Liver (tissue), 9 donors: ENCODE data around the gene ZNF563. TPM values are rescaled to one million over a fixed set of nuclear protein-coding genes. Genes with fewer than 3 reads are reported as not detected.

Source experiments
- DNase-seq: peaks from one replicate; pipeline ENCODE4 v3.0.0-alpha.2; 2017; ENCODE audit warnings: low spot score
- H3K27ac ChIP-seq, 2 donors: one replicate each; pipeline ENCODE4 v1.7.0; 2013; ENCODE audit warnings: inconsistent platforms in 2 of 2, low read length in 2 of 2, control low read depth in 1 of 2, low read depth in 1 of 2, mild to moderate bottlenecking in 1 of 2
- H3K27me3 ChIP-seq, 4 donors: one replicate each; pipeline versions ENCODE4 v1.6.1 to v1.7.0; 2013; ENCODE audit warnings: low read length in 3 of 4, inconsistent platforms in 1 of 4, mild to moderate bottlenecking in 1 of 4, moderate library complexity in 1 of 4; ENCODE audit not compliant: control insufficient read depth in 4 of 4, insufficient read depth in 4 of 4
- H3K36me3 ChIP-seq, 4 donors: one replicate each; pipeline versions ENCODE4 v1.6.1 to v1.7.0; 2013; ENCODE audit warnings: low read length in 3 of 4, mild to moderate bottlenecking in 3 of 4, low read depth in 1 of 4, moderate library complexity in 1 of 4; ENCODE audit not compliant: control insufficient read depth in 4 of 4, insufficient read depth in 3 of 4
- H3K4me1 ChIP-seq, 4 donors: one replicate each; pipeline versions ENCODE4 v1.6.1 to v1.7.0; 2013; ENCODE audit warnings: low read length in 3 of 4, mild to moderate bottlenecking in 3 of 4, moderate library complexity in 1 of 4; ENCODE audit not compliant: control insufficient read depth in 4 of 4, insufficient read depth in 4 of 4
- H3K4me3 ChIP-seq, 3 donors: one replicate each; pipeline versions ENCODE4 v1.6.1 to v1.7.0; 2013; ENCODE audit warnings: low read length in 3 of 3, control low read depth in 1 of 3, low read depth in 1 of 3, mild to moderate bottlenecking in 1 of 3
- H3K9ac ChIP-seq, 2 donors: one replicate each; pipeline ENCODE4 v1.7.0; 2013; ENCODE audit warnings: low read length in 2 of 2, mild to moderate bottlenecking in 2 of 2, moderate library complexity in 2 of 2, control low read depth in 1 of 2, low read depth in 1 of 2
- H3K9me3 ChIP-seq, 4 donors: one replicate each; pipeline versions ENCODE4 v1.6.1 to v1.7.0; 2013; ENCODE audit warnings: low read length in 3 of 4; ENCODE audit not compliant: control insufficient read depth in 4 of 4
- ATF3 ChIP-seq: IDR thresholded peaks from 2 replicates; pipeline ENCODE4 v1.6.1; 2016; ENCODE audit warnings: antibody characterized with exemption
- CTCF ChIP-seq: fragments of 150-350 bp; IDR thresholded peaks from 2 replicates; pipeline ENCODE4 v1.5.1; 2017; ENCODE audit warnings: improper control_type of control experiment, low read depth, low read length; ENCODE audit not compliant: missing input control
- EGR1 ChIP-seq, 2 donors: IDR thresholded peaks; 2 replicates each; pipeline ENCODE4 v1.6.1; 2016 to 2018; ENCODE audit warnings: antibody characterized with exemption in 2 of 2, low read depth in 2 of 2
- FOXA1 ChIP-seq: IDR thresholded peaks from 2 replicates; pipeline ENCODE4 v1.6.1; 2016; ENCODE audit warnings: antibody characterized with exemption
- FOXA2 ChIP-seq: IDR thresholded peaks from 2 replicates; pipeline ENCODE4 v1.6.1; 2016; ENCODE audit warnings: antibody characterized with exemption
- HNF4A ChIP-seq, 2 donors: conservative IDR thresholded peaks; 2 replicates each; pipeline ENCODE4 v1.6.1; 2016; ENCODE audit warnings: antibody characterized with exemption in 2 of 2, mild to moderate bottlenecking in 2 of 2
- HNF4G ChIP-seq: IDR thresholded peaks from 2 replicates; pipeline ENCODE4 v1.6.1; 2016; ENCODE audit warnings: antibody characterized with exemption
- NR2F2 ChIP-seq: IDR thresholded peaks from 2 replicates; pipeline ENCODE4 v1.6.1; 2016; ENCODE audit warnings: antibody characterized with exemption
- RAD21 ChIP-seq, 2 donors: IDR thresholded peaks; 2 replicates each; pipeline ENCODE4 v1.6.1; 2016; ENCODE audit warnings: antibody characterized with exemption in 2 of 2, mild to moderate bottlenecking in 2 of 2
- REST ChIP-seq: IDR thresholded peaks from 2 replicates; pipeline ENCODE4 v1.6.1; 2016; ENCODE audit warnings: antibody characterized with exemption, mild to moderate bottlenecking
- SP1 ChIP-seq: IDR thresholded peaks from 2 replicates; pipeline ENCODE4 v1.6.1; 2018; ENCODE audit warnings: antibody characterized with exemption, mild to moderate bottlenecking
- TAF1 ChIP-seq: conservative IDR thresholded peaks from 2 replicates; pipeline ENCODE4 v1.6.1; 2016; ENCODE audit warnings: antibody characterized with exemption, mild to moderate bottlenecking
- YY1 ChIP-seq: IDR thresholded peaks from 2 replicates; pipeline ENCODE4 v1.6.1; 2016; ENCODE audit warnings: antibody characterized with exemption, mild to moderate bottlenecking
- ZBTB33 ChIP-seq: IDR thresholded peaks from 2 replicates; pipeline ENCODE4 v1.6.1; 2016; ENCODE audit warnings: antibody characterized with exemption
- WGBS: extraction: QIAGEN DNeasy Blood & Tissue Kit; methylation state at CpG from one replicate; pipeline ENCODE4 v1.1.7; 2013; 5-methylcytosine and 5-hydroxymethylcytosine counted together
- polyA plus RNA-seq, 2 donors: library from polyadenylated mRNA; stranded (reverse) in 1 of 2; unstranded in 1 of 2; fragments of 200-250 nt in 1 of 2; fragments of >200 nt in 1 of 2; fragmentation: Nextera tagmentation in 1 of 2; extraction: Ambion mirVana in 1 of 2; gene quantifications; one replicate each; pipeline versions ENCODE4 v1.2.1 to v1.2.3, GENCODE V29; 2013 to 2015
- total RNA-seq, 2 donors: library from RNA; depleted of rRNA; stranded (reverse); fragments of >200 nt; gene quantifications; one replicate each; pipeline ENCODE4 v1.2.3, GENCODE V29; 2014
- donor health status: healthy.
- donor health status: healthy.
- donor health status: healthy.
- donor health status: healthy.
- donor health status: healthy.

ZNF563 gene
- total and polyA plus RNA-seq, 4 donors = 2.5 to 15.8 (median 6.9) TPM

GRCh38 chr19:12284631-12285030, 48.8 kb downstream of the ZNF563 start:
- no peaks in the 10 kb centered on the region for H3K27me3 ChIP-seq
- no peak overlapping the region for H3K9ac ChIP-seq
- H3K36me3 ChIP-seq = peaks cover 4 to 20% (median 14%) of the 10 kb centered on the region in 4 donors
- H3K4me3 ChIP-seq = no peak overlapping the region
- H3K27ac ChIP-seq = no peak overlapping the region
- peaks cover 3 to 15% (median 7%) of the 10 kb centered on the region in 4 donors for H3K9me3 ChIP-seq
- 98% methylated on average over 18 of the region's 18 CpGs for WGBS
- peaks cover 0 to 1% (median 0%) of the 10 kb centered on the region in 4 donors for H3K4me1 ChIP-seq
- TF ChIP-seq REST (no peak), TAF1 (no peak), HNF4A (conservative IDR thresholded peaks at IDR 0.05) (no peak), FOXA1 (no peak)
- DNase-seq = no peak

- Histone ChIP-seq H3K4me1 (peaks cover 0 to 1% (median 0%) of the 10 kb centered on the region in 4 donors), H3K36me3 (peaks cover 6 to 23% (median 14%) of the 10 kb centered on the region in 4 donors), H3K27me3 (no peaks in the 10 kb centered on the region), H3K9ac (no peak overlapping the region), H3K27ac (no peak overlapping the region), H3K9me3 (peaks cover 3 to 19% (median 7%) of the 10 kb centered on the region in 4 donors), H3K4me3 (no peak overlapping the region)
- DNase-seq = no peak
- 98% methylated on average over 14 of the region's 14 CpGs for WGBS
- no peak for TF ChIP-seq EGR1 (IDR thresholded peaks at IDR 0.05; ENCODE audit: low read depth in 2 of 2)
Observed at GRCh38 chr19:12284226-12284625, 49.2 kb downstream of the ZNF563 start.

- 80% methylated on average over 2 of the region's 2 CpGs for WGBS
- H3K27me3 ChIP-seq = no peaks in the 10 kb centered on the region
- peaks cover 6 to 52% (median 41%) of the 10 kb centered on the region in 4 donors for H3K36me3 ChIP-seq
- TF ChIP-seq CTCF = no peak
- no peak for TF ChIP-seq YY1
- TF ChIP-seq RAD21 (IDR thresholded peaks at IDR 0.05) = no peak
- no peak for TF ChIP-seq EGR1 (IDR thresholded peaks at IDR 0.05; ENCODE audit: low read depth in 2 of 2)
- no peak for TF ChIP-seq REST
- no peak for TF ChIP-seq HNF4A (conservative IDR thresholded peaks at IDR 0.05)
- no peak for TF ChIP-seq HNF4G
- no peak for TF ChIP-seq TAF1
- no peak for TF ChIP-seq FOXA2
- TF ChIP-seq NR2F2 = no peak
- TF ChIP-seq SP1 = no peak
- TF ChIP-seq ATF3 = no peak
- no peak for TF ChIP-seq ZBTB33
- TF ChIP-seq FOXA1 = no peak
- peak overlapping the region in 1 of 3 donors; percentile 24 for H3K4me3 ChIP-seq
- H3K9ac ChIP-seq = no peak overlapping the region
- peaks cover 16 to 70% (median 30%) of the 10 kb centered on the region in 4 donors for H3K9me3 ChIP-seq
- DNase-seq = no peak
- no peaks in the 10 kb centered on the region for H3K4me1 ChIP-seq
- no peak overlapping the region for H3K27ac ChIP-seq
Observed at GRCh38 chr19:12278713-12279112, 54.7 kb downstream of the ZNF563 start.
